Psoas muscle (tissue), 8 donors: ENCODE data around the gene SIRPA. TPM values are rescaled to one million over a fixed set of nuclear protein-coding genes. Genes with fewer than 3 reads are reported as not detected.

Experiments
- ATAC-seq, 4 donors: fragments of 200-7000 bp; cut with Tn5 transposase; one replicate each; pipeline ENCODE4 v1.9.1; 2020; ENCODE audit warnings: moderate library complexity in 3 of 4, mild to moderate bottlenecking in 2 of 4
- DNase-seq, 2 donors: peaks; one replicate each; pipeline ENCODE4 v3.0.0-alpha.2; 2020
- H3K27ac ChIP-seq: fragments of 200-600 bp; one replicate; pipeline ENCODE4 v1.8.0; 2022
- H3K27me3 ChIP-seq, 3 donors: fragments of 200-600 bp in 1 of 3; one replicate each; pipeline versions ENCODE4 v1.6.1 to v1.8.0; 2013 to 2022; ENCODE audit warnings: low read length in 2 of 3, mild to moderate bottlenecking in 2 of 3, moderate library complexity in 1 of 3; ENCODE audit not compliant: insufficient read depth in 3 of 3
- H3K36me3 ChIP-seq, 2 donors: fragments of 200-600 bp in 1 of 2; one replicate each; pipeline versions ENCODE4 v1.6.1 to v1.8.0; 2013 to 2022; ENCODE audit warnings: low read depth in 1 of 2, mild to moderate bottlenecking in 1 of 2, moderate library complexity in 1 of 2; ENCODE audit not compliant: insufficient read depth in 1 of 2
- H3K4me1 ChIP-seq: fragments of 200-600 bp; one replicate; pipeline ENCODE4 v1.8.0; 2022
- H3K4me3 ChIP-seq: fragments of 200-600 bp; one replicate; pipeline ENCODE4 v1.8.0; 2022; ENCODE audit warnings: mild to moderate bottlenecking
- H3K9me3 ChIP-seq: fragments of 200-600 bp; one replicate; pipeline ENCODE4 v1.8.0; 2022
- CTCF ChIP-seq: fragments of 200-600 bp; IDR thresholded peaks from one replicate; pipeline ENCODE4 v1.8.0; 2022; ENCODE audit warnings: antibody characterized with exemption
- WGBS, 3 donors: extraction: QIAGEN DNeasy Blood & Tissue Kit; methylation state at CpG; one replicate each; pipeline versions ENCODE4 v1.1.6 to v1.1.7; 2013; 5-methylcytosine and 5-hydroxymethylcytosine counted together
- intact Hi-C, 2 donors: fragments of 100-400 bp; cut with DNase I; formaldehyde crosslinking; loops; one replicate each; pipeline versions ENCODE4 v1.11.0 to v1.14.2; 2022
- polyA plus RNA-seq, 3 donors: library from polyadenylated mRNA; stranded (reverse); fragments of 200-250 nt; gene quantifications; one replicate each; pipeline ENCODE4 v1.2.3, GENCODE V29; 2013
- total RNA-seq, 4 donors: library from RNA; stranded (reverse); fragmentation: NEBNext Ultra II Directional in 2 of 4; extraction: Animal tissue kit (Norgen Biotek cat#: 25700) in 2 of 4; gene quantifications; one replicate each; pipeline versions ENCODE4 v1.2.1 to v1.2.4, GENCODE V29; 2021 to 2023
- donor health status: healthy with polysubstance abuse.
- donor health status: DM: no; HTN: no; CAD: no; lungs with moderate emphysema.
- donor health status: Bipolar disorder and iron deficiency.
- donor health status: healthy.
- donor health status: DM: yes; HTN: yes; CAD: no.
- donor health status: DM: no; HTN: no; CAD: no.
- donor health status: DM: no; HTN: no; CAD: no.
- donor health status: DM: yes; HTN: yes; CAD: no.

The SIRPA gene
- total and polyA plus RNA-seq, 7 donors = 6.2 to 42.9 (median 15.3) TPM

GRCh38 chr20:1860446-1860845 is 34.8 kb upstream of the SIRPA start:
- no peak overlapping the region for H3K27ac ChIP-seq
- intact Hi-C loops = no loop called here
- H3K9me3 ChIP-seq = no peaks in the 10 kb centered on the region
- no peaks in the 10 kb centered on the region for H3K4me1 ChIP-seq
- H3K27me3 ChIP-seq = peaks cover 0 to 4% (median 4%) of the 10 kb centered on the region in 3 donors
- DNase-seq (no peak), ATAC-seq (no peak)
- TF ChIP-seq CTCF = no peak
- H3K36me3 ChIP-seq = no peaks in the 10 kb centered on the region
- WGBS, 3 donors = 70 to 82% (median 73%) methylated on average over 4 of the region's 4 CpGs
- no peak overlapping the region for H3K4me3 ChIP-seq

- intact Hi-C loops = no loop called here
- Histone ChIP-seq H3K27me3 (peaks cover 0 to 4% (median 4%) of the 10 kb centered on the region in 3 donors), H3K9me3 (no peaks in the 10 kb centered on the region), H3K36me3 (no peaks in the 10 kb centered on the region), H3K4me1 (no peaks in the 10 kb centered on the region), H3K4me3 (no peak overlapping the region), H3K27ac (no peak overlapping the region)
- DNase-seq (no peak), ATAC-seq (peak in 1 of 4 donors; percentile 19)
- 51 to 58% (median 52%) methylated on average over 13 of the region's 13 CpGs for WGBS, 3 donors
- TF ChIP-seq CTCF = no peak
Observed at GRCh38 chr20:1861347-1861976, 33.7 kb upstream of the SIRPA start.

GRCh38 chr20:1861996-1862662 is 33.1 kb upstream of the SIRPA start:
- WGBS, 3 donors = 62 to 63% (median 63%) methylated on average over 8 of the region's 8 CpGs
- TF ChIP-seq CTCF = no peak

GRCh38 chr20:1862663-1863053 is 32.5 kb upstream of the SIRPA start:
- Histone ChIP-seq H3K36me3 (no peaks in the 10 kb centered on the region), H3K27ac (no peak overlapping the region), H3K27me3 (peaks cover 0 to 4% (median 0%) of the 10 kb centered on the region in 3 donors), H3K4me1 (no peaks in the 10 kb centered on the region), H3K9me3 (no peaks in the 10 kb centered on the region), H3K4me3 (no peak overlapping the region)
- DNase-seq (no peak), ATAC-seq (no peak)
- intact Hi-C loops = no loop called here
- TF ChIP-seq CTCF = no peak
- whole genome bisulfite sequencing, 3 donors = 77 to 93% (median 81%) methylated on average over 4 of the region's 4 CpGs

More at GRCh38 chr20:1861996-1862662, 33.1 kb upstream of the SIRPA start:
- H3K4me3 ChIP-seq = no peak overlapping the region
- intact Hi-C loops = no loop called here
- ATAC-seq (no peak), DNase-seq (no peak)
- H3K27ac ChIP-seq = no peak overlapping the region
- peaks cover 0 to 4% (median 1%) of the 10 kb centered on the region in 3 donors for H3K27me3 ChIP-seq
- no peaks in the 10 kb centered on the region for H3K9me3 ChIP-seq
- no peaks in the 10 kb centered on the region for H3K4me1 ChIP-seq
- no peaks in the 10 kb centered on the region for H3K36me3 ChIP-seq
